ENCODE results near the gene TENT5D.
"Not testable (repeated sequence)": the region's sequence is repeated elsewhere in the genome, so short reads cannot be mapped to it uniquely, and the experiment has no call there.

The TENT5D gene

DNA sequence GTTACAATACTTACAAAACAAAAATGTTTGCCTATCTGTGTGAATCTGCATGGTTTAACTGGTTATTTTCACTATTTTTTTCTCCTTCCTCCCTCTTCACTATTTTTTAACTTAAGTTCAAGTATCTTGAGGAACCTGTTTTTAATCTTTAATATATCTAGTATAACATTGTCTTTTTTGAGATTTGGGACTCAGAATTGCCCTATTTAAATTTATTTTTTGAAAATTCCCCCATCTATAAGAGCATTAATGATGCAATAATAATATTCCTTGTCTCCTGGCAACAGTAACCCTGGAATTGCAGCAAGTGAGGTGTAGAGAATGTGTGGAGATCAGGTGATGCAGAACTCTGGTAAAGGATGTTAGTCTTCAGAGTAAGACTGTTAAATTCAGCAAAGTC is at the start of gene TENT5D:
TENT5D (plus strand) TSS at position 301 of the 400 bp plus-strand sequence. CDS start 22,093 bp downstream, outside the sequence.
- DNase-seq: no peak

- DNase-seq: not testable (repeated sequence)
Observed at GRCh38 chrX:80385651-80386050, 34.6 kb upstream of the TENT5D start.

GRCh38 chrX:80388206-80388605 is 32.0 kb upstream of the TENT5D start:
- no peak for DNase-seq

- DNase-seq: no peak
Observed at GRCh38 chrX:80412042-80412441, 8.2 kb upstream of the TENT5D start.

DNA sequence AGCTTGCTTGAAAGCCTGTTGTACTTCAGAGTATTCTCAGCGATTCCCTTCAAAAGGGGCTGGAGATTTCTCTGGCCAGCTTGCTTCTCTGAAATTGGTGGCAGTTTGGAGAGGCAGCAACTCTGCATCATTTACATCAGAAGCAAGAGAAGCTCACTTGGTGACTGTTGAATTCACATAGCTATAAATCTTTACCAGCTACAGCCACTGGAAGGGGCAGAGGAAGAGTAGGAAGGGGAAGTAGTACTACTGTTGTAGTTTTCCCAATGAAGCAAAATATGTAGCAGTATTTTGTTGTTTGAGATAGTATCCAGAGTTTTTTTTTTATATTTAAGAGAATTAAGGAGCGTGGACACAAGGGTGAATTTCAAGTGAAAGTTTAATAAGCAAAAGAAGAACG is 2.8 kb downstream of the TENT5D start:
- no peak for DNase-seq

DNA sequence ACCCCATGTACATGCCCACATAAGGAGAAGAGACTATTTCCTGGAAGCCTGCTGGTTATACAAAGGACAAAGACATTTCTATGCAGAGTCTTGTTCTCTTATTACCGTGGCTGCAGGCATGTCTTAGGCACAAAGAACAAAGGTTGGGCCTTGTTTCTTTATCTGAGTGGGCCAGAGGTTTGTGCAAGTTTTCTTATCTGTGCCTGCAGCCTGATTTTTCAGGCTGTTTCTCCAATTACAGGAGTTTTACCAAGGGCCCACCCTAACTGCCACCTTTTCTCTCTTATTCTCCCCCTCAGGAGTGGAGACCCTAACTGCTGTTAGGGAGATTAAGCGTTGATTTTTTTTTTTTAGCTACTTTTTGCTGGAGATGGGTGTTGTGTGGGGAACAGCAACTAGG is 3.5 kb downstream of the TENT5D start:
- DNase-seq: no peak

DNA sequence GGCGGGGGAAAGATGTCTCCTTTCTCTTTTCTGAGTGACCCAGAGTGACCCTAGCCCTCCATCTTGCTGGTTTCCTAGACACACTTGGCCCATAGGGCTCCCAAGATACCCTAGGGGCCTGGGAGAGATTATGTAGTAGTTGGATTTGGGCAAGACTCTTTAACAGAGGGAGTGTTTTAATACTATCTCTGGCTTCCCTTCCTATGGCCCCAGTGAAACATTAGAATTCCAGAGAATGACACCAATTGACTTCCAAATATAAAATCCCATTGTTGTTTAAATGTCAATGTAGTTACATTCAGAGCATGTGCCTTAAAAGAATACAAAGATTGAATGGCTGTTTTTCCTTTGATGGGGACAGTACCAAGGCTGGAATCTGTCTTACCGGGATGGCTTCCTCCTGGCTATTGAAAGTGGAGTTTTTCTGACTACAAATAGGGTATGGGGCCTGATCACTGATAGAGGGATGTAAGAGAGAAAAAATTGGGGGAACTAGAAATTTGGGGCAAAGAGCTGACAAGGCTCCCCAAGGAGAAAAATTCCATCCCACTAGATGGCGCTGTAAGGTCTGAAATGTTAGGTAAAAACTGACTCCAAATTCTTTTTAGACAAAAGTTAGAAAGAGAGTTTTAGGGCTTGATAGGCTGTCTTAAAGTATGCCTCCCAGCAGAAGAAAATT is 10.7 kb downstream of the TENT5D start:
- DNase-seq: no peak

- DNase-seq: no peak
Observed at GRCh38 chrX:80431505-80431832, 11.2 kb downstream of the TENT5D start.

GRCh38 chrX:80432441-80432840 is 12.2 kb downstream of the TENT5D start:
- no peak for DNase-seq

DNA sequence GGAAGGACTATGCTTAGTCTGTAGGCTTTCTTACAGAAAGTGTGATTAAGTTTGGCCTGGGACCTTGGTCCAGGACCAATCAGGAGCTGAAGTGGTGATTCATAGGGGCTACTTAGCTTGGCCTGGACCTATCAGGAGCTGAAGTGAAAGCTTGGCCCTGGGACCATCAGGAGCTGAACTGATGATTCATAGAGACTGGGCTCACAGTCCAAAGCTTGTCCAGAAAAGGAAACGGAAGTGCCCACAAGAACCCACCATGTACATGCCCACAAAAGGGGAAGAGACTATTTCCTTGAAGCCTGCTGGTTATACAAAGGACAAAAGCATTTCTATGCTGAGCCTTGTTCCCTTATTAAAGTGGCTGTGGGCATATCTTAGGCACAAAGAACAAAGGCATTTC is 12.6 kb downstream of the TENT5D start:
- no peak for DNase-seq

DNA sequence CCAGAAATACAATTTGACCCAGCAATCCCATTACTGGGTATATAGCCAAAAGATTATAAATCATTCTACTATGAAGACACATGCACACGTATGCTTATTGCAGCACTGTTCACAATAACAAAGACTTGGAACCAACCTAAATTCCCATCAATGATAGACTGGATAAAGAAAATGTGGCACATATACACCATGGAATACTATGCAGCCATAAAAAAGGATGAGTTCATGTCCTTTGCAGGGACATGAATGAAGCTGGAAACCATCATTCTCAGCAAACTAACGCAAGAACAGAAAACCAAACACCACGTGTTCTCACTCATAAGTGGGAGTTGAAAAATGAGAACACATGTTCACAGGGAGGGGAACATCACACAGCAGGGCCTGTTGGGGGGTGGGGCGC is 47.9 kb downstream of the TENT5D start:
- not testable (repeated sequence) for DNase-seq

- no peak for DNase-seq
Observed at GRCh38 chrX:80471582-80471981, 51.3 kb downstream of the TENT5D start.

DNA sequence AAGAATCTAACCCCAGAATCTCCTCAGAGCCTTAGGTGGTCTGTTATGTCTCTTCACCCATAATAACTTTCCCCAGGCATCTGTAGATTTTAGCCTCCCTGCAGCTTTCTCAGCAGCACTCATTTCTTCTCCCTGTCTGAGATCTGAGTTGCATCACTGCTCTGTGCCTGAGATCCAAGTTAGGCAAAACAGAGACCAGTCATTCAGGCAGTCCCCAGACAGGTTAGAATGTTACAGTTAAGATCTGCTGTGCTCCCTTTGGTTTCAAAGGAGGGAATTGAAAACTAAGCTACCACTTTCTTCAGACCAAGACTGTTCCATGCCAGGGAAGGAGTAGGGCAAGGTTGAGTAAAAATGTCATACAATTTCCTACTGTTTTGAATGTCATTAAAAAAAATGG is 65.3 kb downstream of the TENT5D start:
- no peak for DNase-seq

DNA sequence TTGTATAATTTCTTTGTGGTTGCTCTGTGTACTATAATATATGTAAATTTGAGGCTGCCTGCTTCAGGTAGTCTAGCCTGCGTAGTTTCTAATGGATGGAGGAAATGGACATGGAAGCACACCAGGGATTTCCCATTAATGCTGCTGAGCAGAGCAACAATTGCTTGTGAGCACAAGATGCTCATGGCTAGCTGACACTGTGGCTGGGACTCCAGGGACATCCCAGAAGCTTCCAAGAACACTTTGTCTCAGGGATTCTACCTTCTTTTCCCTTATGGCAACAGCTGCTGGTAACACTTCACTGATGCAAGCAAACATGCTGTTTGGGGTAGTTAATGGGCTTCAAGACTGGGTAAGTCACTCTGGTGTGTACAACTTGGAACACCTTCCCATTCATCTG is 66.1 kb downstream of the TENT5D start:
- DNase-seq: no peak

DNA sequence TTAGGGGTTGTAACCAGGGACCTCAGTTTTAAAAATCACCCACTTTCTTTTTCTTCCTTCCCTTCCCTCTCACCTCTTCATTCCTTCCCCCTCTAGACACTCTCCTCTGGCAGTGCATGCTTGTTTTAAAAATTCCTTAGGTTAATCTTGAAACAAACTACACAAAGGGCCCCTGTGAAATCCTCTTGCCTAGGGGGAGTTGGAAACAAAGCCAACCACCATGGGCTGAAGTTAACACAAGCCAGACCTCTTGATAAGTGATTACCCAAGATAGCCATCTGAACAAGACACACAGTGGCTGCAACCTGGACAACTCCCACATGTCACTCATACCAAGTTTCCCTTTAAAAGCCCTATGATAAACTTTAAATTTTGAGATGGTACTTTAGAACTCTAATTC is 68.9 kb downstream of the TENT5D start:
- DNase-seq: no peak
